ENCODE data around the gene ADAM10. TPM values are rescaled to one million over a fixed set of nuclear protein-coding genes. Genes with fewer than 3 reads are reported as not detected.

Gene ADAM10
- total RNA-seq, 1 donor from 2014 or later: 87.7 TPM

- POLR2A ChIA-PET: interaction anchor here (0.9 kb wide), 1 partner anchor 10 kb away, joined by 4 read pairs; the partner anchor contains the start of gene MINDY2
- Mint-ChIP-seq H3K9me3 (no peaks in the 10 kb centered on the region), H3K27ac (no peak overlapping the region), H3K4me3 (no peak overlapping the region), H3K36me3 (ENCODE audit: low read depth) (no peaks in the 10 kb centered on the region), H3K27me3 (peaks cover 4% of the 10 kb centered on the region), H3K4me1 (no peaks in the 10 kb centered on the region)
- DNase-seq (no peak), ATAC-seq (ENCODE audit: low read depth) (no peak)
- CTCF ChIA-PET: interaction anchor here (0.6 to 3.2 kb wide), 2 partner anchors 10 to 143 kb away, joined by 5 to 11 read pairs; partner anchors contain the start of gene MINDY2
- no peak for TF ChIP-seq CTCF (IDR thresholded peaks at IDR 0.05)
- intact Hi-C loops (cut with micrococcal nuclease): no loop called here
These were observed 11.0 kb upstream of the ADAM10 start for GRCh38 chr15:58760385-58761009.

- POLR2A ChIA-PET: no interaction called here
- Mint-ChIP-seq H3K36me3 (ENCODE audit: low read depth) (no peaks in the 10 kb centered on the region), H3K9me3 (no peaks in the 10 kb centered on the region)
These were observed 8.6 kb upstream of the ADAM10 start for GRCh38 chr15:58758141-58758540.

GRCh38 chr15:58755956-58756355, 6.4 kb upstream of the ADAM10 start:
- ChIA-PET POLR2A (no interaction called here), CTCF (no interaction called here)
- no peak for DNase-seq
- Mint-ChIP-seq H3K4me1 (no peaks in the 10 kb centered on the region), H3K9me3 (no peaks in the 10 kb centered on the region), H3K27me3 (peaks cover 2% of the 10 kb centered on the region), H3K4me3 (no peak overlapping the region), H3K27ac (no peak overlapping the region), H3K36me3 (ENCODE audit: low read depth) (no peaks in the 10 kb centered on the region)
- no peak for ATAC-seq (ENCODE audit: low read depth)
- no peak for TF ChIP-seq CTCF (IDR thresholded peaks at IDR 0.05)
- intact Hi-C loops (cut with micrococcal nuclease): loop anchor here (5.0 kb wide), 1 partner anchor 529 kb away; no protein-coding TSS in a partner anchor

More at GRCh38 chr15:58758141-58758540, 8.6 kb upstream of the ADAM10 start:
- Mint-ChIP-seq H3K27ac (no peak overlapping the region), H3K4me1 (no peaks in the 10 kb centered on the region), H3K27me3 (peaks cover 4% of the 10 kb centered on the region), H3K4me3 (no peak overlapping the region)
- intact Hi-C loops (cut with micrococcal nuclease): loop anchor here (5.0 kb wide), 1 partner anchor 531 kb away; no protein-coding TSS in a partner anchor
- no peak for ATAC-seq (ENCODE audit: low read depth)
- no peak for TF ChIP-seq CTCF (IDR thresholded peaks at IDR 0.05)
- CTCF ChIA-PET: no interaction called here
- no peak for DNase-seq

- DNase-seq (no peak), ATAC-seq (ENCODE audit: low read depth) (no peak)
- peaks cover 2% of the 10 kb centered on the region for H3K27me3 Mint-ChIP-seq
- H3K27ac Mint-ChIP-seq: no peak overlapping the region
- intact Hi-C loops (cut with micrococcal nuclease): loop anchor here (5.0 kb wide), 1 partner anchor 528 kb away; no protein-coding TSS in a partner anchor
- peaks cover 4% of the 10 kb centered on the region for H3K4me1 Mint-ChIP-seq
- no peaks in the 10 kb centered on the region for H3K36me3 Mint-ChIP-seq (ENCODE audit: low read depth)
- CTCF ChIA-PET: no interaction called here
- no peak overlapping the region for H3K4me3 Mint-ChIP-seq
- no peaks in the 10 kb centered on the region for H3K9me3 Mint-ChIP-seq
- POLR2A ChIA-PET: no interaction called here
- no peak for TF ChIP-seq CTCF (IDR thresholded peaks at IDR 0.05)
These were observed 5.8 kb upstream of the ADAM10 start for GRCh38 chr15:58755350-58755749.

GRCh38 chr15:58752716-58753115, 3.2 kb upstream of the ADAM10 start:
- Mint-ChIP-seq H3K36me3 (ENCODE audit: low read depth) (peaks cover 9% of the 10 kb centered on the region), H3K4me1 (peaks cover 20% of the 10 kb centered on the region), H3K9me3 (no peaks in the 10 kb centered on the region), H3K4me3 (no peak overlapping the region), H3K27me3 (no peaks in the 10 kb centered on the region), H3K27ac (no peak overlapping the region)
- intact Hi-C loops (cut with micrococcal nuclease): no loop called here
- POLR2A ChIA-PET: interaction anchor here (1.2 kb wide), 1 partner anchor 28 kb away, joined by 4 read pairs; no protein-coding TSS in a partner anchor
- no peak for ATAC-seq (ENCODE audit: low read depth)
- no peak for TF ChIP-seq CTCF (IDR thresholded peaks at IDR 0.05)
- no peak for DNase-seq
- CTCF ChIA-PET: no interaction called here
